Thyroid gland (tissue), 4 donors: ENCODE data around the gene TLX3. TPM values are rescaled to one million over a fixed set of nuclear protein-coding genes. Genes with fewer than 3 reads are reported as not detected.
"Not testable (repeated sequence)": the region's sequence is repeated elsewhere in the genome, so short reads cannot be mapped to it uniquely, and the experiment has no call there.

Experiments
- DNase-seq, 2 donors: peaks; one replicate each; pipeline ENCODE4 v3.0.0-alpha.2; 2019
- H3K27ac ChIP-seq, 3 donors: fragments of 200-600 bp; sonication (generic); 1 replicate in 2 of 3; 2 replicates in 1 of 3; pipeline ENCODE4 v1.5.1; 2016 to 2019; ENCODE audit warnings: mild to moderate bottlenecking in 1 of 3, moderate library complexity in 1 of 3
- H3K27me3 ChIP-seq: fragments of 200-600 bp; sonication (generic); one replicate; pipeline ENCODE4 v1.5.1; 2019
- H3K36me3 ChIP-seq, 2 donors: fragments of 200-600 bp; sonication (generic); one replicate each; pipeline ENCODE4 v1.5.1; 2016 to 2019
- H3K4me1 ChIP-seq, 2 donors: fragments of 200-600 bp; sonication (generic); one replicate each; pipeline ENCODE4 v1.5.1; 2017 to 2019
- H3K4me3 ChIP-seq, 3 donors: fragments of 200-600 bp; sonication (generic); replicated peaks in 1 of 3; 1 replicate in 2 of 3; 2 replicates in 1 of 3; pipeline ENCODE4 v1.5.1; 2016; ENCODE audit warnings: mild to moderate bottlenecking in 1 of 3
- H3K9me3 ChIP-seq: fragments of 200-600 bp; sonication (generic); one replicate; pipeline ENCODE4 v1.5.1; 2017
- POLR2A ChIP-seq, 2 donors: fragments of 450-650 bp; IDR thresholded peaks; one replicate each; pipeline ENCODE4 v1.6.1; 2017; ENCODE audit warnings: antibody characterized with exemption in 2 of 2, mild to moderate bottlenecking in 2 of 2, moderate library complexity in 1 of 2
- WGBS, 2 donors: methylation state at CpG; one replicate each; pipeline ENCODE4 v1.1.5; 2017; 5-methylcytosine and 5-hydroxymethylcytosine counted together
- intact Hi-C: fragments of 100-400 bp; cut with DNase I; formaldehyde crosslinking; loops from one replicate; pipeline ENCODE4 v1.15.1; 2023
- total RNA-seq, 4 donors: library from RNA; depleted of rRNA; stranded (reverse); fragments of >200 nt; gene quantifications; one replicate each; pipeline ENCODE4 v1.2.3, GENCODE V29; 2016
- TF ChIP-seq, protein P1 (sequence below), 6 experiments: fragments of 200-600 bp in 3 of 6; fragments of 450-650 bp in 3 of 6; sonication (generic) in 3 of 6; IDR thresholded peaks; one replicate each; pipeline ENCODE4 v1.5.1; 2016 to 2019; ENCODE audit warnings: antibody characterized with exemption in 6 of 6, mild to moderate bottlenecking in 2 of 6, inconsistent platforms in 1 of 6, moderate library complexity in 1 of 6

TLX3 gene
- total RNA-seq, 4 donors from 2014 or later = not detected

DNA sequence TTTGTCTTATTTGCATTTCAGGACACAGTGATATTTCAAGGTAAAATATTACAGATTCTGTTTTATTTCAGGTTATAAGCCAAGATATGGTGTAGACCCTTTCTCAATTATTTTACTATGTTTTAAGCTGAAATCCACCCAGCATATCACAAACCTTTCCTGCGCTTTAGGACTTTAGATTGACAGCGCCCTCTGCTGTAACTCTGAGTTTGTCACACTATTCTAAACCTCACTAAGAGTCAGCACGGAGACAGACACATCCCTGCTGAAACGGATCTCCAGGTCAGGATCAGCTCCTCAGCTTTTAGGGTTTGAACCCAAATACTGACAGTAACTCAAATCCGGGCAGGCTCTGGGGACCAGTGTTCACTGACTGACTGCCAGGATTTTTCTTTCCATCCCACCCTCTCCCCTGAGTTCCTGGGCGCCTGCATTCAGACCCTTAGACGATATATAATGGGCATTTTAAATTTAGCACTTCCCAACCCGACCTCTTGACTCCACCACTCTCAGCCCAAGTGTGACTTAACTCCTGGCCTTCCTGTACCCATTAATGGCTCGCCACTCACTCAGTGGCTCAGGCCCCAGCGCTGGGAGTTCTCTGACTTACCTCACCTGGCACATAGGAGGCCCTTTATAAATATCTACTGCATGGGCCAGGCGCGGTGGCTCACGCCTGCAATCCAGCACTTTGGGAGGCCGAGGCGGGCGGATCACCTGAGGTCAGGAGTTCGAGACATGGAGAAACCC, 33.5 kb downstream of the TLX3 start:
- 52 to 54% methylated on average over 17 of the region's 17 CpGs for WGBS, 2 donors
- H3K4me1 ChIP-seq = no peaks in the 10 kb centered on the region
- no peak overlapping the region for H3K4me3 ChIP-seq
- intact Hi-C loops = no loop called here
- TF ChIP-seq, protein P1, sequence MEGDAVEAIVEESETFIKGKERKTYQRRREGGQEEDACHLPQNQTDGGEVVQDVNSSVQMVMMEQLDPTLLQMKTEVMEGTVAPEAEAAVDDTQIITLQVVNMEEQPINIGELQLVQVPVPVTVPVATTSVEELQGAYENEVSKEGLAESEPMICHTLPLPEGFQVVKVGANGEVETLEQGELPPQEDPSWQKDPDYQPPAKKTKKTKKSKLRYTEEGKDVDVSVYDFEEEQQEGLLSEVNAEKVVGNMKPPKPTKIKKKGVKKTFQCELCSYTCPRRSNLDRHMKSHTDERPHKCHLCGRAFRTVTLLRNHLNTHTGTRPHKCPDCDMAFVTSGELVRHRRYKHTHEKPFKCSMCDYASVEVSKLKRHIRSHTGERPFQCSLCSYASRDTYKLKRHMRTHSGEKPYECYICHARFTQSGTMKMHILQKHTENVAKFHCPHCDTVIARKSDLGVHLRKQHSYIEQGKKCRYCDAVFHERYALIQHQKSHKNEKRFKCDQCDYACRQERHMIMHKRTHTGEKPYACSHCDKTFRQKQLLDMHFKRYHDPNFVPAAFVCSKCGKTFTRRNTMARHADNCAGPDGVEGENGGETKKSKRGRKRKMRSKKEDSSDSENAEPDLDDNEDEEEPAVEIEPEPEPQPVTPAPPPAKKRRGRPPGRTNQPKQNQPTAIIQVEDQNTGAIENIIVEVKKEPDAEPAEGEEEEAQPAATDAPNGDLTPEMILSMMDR (IDR thresholded peaks at IDR 0.05) = peak in 4 of 6 experiments; percentile 39 to 68 (median 54)
- TF ChIP-seq POLR2A (IDR thresholded peaks at IDR 0.05) = no peak
- H3K27me3 ChIP-seq = no peaks in the 10 kb centered on the region
- peak; percentile 36 to 41 for DNase-seq
- H3K9me3 ChIP-seq = no peaks in the 10 kb centered on the region
- no peak overlapping the region for H3K27ac ChIP-seq
- no peaks in the 10 kb centered on the region for H3K36me3 ChIP-seq

DNA sequence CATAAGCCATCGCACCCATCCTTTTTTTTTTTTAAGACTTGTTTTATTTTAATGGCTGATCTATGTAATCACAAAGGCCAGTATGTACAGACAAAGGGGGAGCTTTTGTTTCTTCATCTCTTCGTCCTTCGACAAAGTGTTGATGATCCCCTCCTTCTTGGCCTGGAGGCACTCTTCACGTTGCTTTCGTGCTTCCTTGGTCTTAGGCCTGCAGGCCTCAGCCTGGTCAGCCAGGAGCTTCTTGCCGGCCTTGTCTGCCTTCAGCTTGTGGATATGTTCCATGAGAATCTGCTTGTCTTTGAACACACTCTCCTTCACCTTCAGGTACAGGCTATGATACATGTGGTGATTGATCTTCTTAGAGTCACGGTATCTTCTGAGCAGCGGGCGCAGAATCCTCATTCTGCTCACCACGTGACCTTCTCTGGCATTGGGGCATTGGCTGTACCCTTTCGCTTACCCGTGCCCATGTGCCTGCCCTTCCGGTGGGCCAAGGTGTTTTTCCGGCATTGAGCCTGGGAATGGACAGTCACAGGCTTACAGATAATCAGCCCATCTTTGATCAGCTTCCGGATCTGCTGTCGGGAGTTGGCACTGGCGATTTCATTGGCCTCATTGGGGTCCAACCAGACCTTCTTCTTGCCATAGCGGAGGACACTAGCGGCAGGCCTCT, 36.0 kb downstream of the TLX3 start:
- no peak overlapping the region for H3K27ac ChIP-seq
- intact Hi-C loops = no loop called here
- WGBS, 2 donors = 94% methylated on average over 19 of the region's 19 CpGs
- no peaks in the 10 kb centered on the region for H3K4me1 ChIP-seq
- DNase-seq = no peak
- H3K4me3 ChIP-seq = no peak overlapping the region
- H3K36me3 ChIP-seq = no peaks in the 10 kb centered on the region
- no peaks in the 10 kb centered on the region for H3K27me3 ChIP-seq
- H3K9me3 ChIP-seq = no peaks in the 10 kb centered on the region
- TF ChIP-seq, protein P1 (IDR thresholded peaks at IDR 0.05) = no peak
- TF ChIP-seq POLR2A (IDR thresholded peaks at IDR 0.05) = no peak

DNA sequence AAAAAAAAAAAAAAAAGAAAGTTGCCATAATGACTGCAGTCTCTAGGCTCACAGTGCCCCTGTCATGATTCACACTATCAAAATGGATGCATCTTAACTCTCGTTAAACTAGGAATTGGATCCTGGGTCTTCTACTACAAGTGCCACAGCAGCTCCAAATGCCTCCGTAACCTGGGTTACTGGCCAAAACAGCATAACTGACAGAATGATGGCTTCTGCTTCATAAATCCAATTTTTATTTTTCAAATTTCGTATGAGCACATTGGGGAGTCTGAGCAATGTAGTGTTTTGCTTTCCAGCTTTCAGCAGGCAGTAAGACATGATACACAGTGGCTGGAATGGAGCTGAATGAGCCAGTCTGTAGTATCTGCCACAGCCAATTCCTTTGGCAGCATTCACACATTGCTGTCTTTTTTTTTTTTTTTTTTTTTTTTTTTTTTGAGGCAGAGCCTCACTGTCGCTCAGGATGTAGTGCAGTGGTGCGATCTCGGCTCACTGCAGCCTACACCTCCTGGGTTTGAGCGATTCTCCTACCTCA, 42.6 kb downstream of the TLX3 start:
- TF ChIP-seq, protein P1 (IDR thresholded peaks at IDR 0.05) = no peak
- no peak for TF ChIP-seq POLR2A (IDR thresholded peaks at IDR 0.05)
- WGBS, 2 donors = 88 to 93% methylated on average over 7 of the region's 7 CpGs
- no peak for DNase-seq
- H3K36me3 ChIP-seq = no peaks in the 10 kb centered on the region
- no peak overlapping the region for H3K27ac ChIP-seq
- no peaks in the 10 kb centered on the region for H3K4me1 ChIP-seq
- H3K4me3 ChIP-seq = no peak overlapping the region
- intact Hi-C loops = no loop called here
- H3K9me3 ChIP-seq = no peaks in the 10 kb centered on the region
- no peaks in the 10 kb centered on the region for H3K27me3 ChIP-seq

DNA sequence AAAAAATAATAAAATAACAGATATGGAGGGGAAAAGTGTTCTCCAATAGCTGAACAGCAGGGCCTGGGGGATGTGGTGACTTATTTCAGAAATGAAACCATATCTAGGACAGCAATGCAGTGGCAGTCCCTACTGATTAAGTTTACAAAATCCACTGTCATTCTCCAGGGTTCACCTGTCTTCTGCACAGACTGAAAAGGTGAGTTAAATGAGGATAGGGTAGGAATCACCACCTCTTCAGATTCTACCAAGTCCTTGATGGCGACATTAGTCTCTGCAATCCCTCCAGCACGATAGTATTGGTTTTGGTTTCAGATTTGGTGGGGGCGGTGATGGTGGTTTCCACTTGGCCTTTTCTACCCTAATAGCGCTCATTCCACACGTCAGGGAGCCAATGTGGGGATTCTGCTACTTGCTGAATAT, 46.3 kb downstream of the TLX3 start:
- no peak overlapping the region for H3K4me3 ChIP-seq
- H3K9me3 ChIP-seq = no peaks in the 10 kb centered on the region
- no peaks in the 10 kb centered on the region for H3K36me3 ChIP-seq
- no peaks in the 10 kb centered on the region for H3K27me3 ChIP-seq
- WGBS, 2 donors = 92 to 94% methylated on average over 5 of the region's 5 CpGs
- intact Hi-C loops = no loop called here
- no peaks in the 10 kb centered on the region for H3K4me1 ChIP-seq
- DNase-seq = no peak
- no peak overlapping the region for H3K27ac ChIP-seq
- TF ChIP-seq POLR2A (IDR thresholded peaks at IDR 0.05) = no peak
- TF ChIP-seq, protein P1 (IDR thresholded peaks at IDR 0.05) = no peak

DNA sequence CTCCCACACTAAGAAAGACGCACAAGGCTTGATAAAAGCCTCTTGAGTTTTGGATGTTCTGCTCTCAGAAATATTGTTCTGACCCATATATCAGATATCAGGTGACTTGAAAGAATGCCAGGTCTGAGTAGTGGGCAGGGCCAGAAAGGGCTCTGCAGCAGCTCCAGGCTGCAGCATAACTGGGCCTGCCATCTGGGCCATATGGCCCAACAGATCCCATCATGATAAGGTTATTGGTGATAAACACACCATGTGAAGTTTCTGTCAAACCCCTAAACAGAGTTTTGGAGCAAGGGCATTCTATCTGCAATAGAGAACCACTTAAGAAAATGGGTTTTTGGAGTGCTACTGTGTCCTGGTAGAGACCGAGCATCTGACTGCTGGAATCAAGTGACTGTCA, 48.8 kb downstream of the TLX3 start:
- TF ChIP-seq, protein P1 (IDR thresholded peaks at IDR 0.05) = no peak
- TF ChIP-seq POLR2A (IDR thresholded peaks at IDR 0.05) = no peak
- Histone ChIP-seq H3K27me3 (no peaks in the 10 kb centered on the region), H3K36me3 (no peaks in the 10 kb centered on the region), H3K27ac (no peak overlapping the region), H3K4me1 (no peaks in the 10 kb centered on the region), H3K4me3 (no peak overlapping the region), H3K9me3 (no peaks in the 10 kb centered on the region)
- WGBS, 2 donors = 98 to 100% methylated on average over 2 of the region's 2 CpGs
- DNase-seq = no peak
- intact Hi-C loops = no loop called here

DNA sequence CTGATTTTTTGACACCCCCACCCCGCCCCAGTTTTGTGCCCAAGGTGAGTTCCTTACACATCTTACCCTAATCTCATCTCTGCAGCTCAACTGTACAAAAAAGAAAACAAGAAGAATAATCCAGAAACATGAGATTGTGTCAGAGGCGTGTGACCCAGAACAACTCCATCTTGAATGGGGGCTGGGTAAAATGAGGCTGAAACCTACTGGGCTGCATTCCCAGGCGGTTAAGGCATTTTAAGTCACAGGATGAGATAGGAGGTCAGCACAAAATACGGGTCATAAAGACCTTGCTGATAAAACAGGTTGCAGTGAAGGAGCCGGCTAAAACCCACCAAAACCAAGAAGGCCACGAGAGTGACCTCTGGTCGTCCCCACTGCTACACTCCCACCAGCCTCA, 52.1 kb downstream of the TLX3 start:
- H3K36me3 ChIP-seq, H3K27me3 ChIP-seq, H3K4me3 ChIP-seq, intact Hi-C loops, H3K27ac ChIP-seq, H3K9me3 ChIP-seq, DNase-seq, H3K4me1 ChIP-seq: not testable (repeated sequence)
- WGBS, 2 donors = 74 to 79% methylated on average over 7 of the region's 7 CpGs
